Fibroblast of lung (primary cell): Measurements from ENCODE around the gene MYL2. TPM values are rescaled to one million over a fixed set of nuclear protein-coding genes. Genes with fewer than 3 reads are reported as not detected.

Source experiments
- DNase-seq, 2 donors: peaks; one replicate each; pipeline versions ENCODE4 v3.0.0 to v3.0.0-alpha.2; 2010; ENCODE audit warnings: low read depth in 2 of 2
- H2AFZ ChIP-seq: 2 replicates; pipeline ENCODE4 v1.5.1; 2012; ENCODE audit warnings: low read length, control low read depth, inconsistent platforms
- H3K27ac ChIP-seq: 2 replicates; pipeline ENCODE4 v1.5.1; 2011; ENCODE audit warnings: low read length, control low read depth; ENCODE audit not compliant: insufficient read depth
- H3K27me3 ChIP-seq: 2 replicates; pipeline ENCODE4 v1.5.1; 2011; ENCODE audit warnings: mild to moderate bottlenecking, low read length; ENCODE audit not compliant: control insufficient read depth, insufficient read depth
- H3K36me3 ChIP-seq: 2 replicates; pipeline ENCODE4 v1.5.1; 2011; ENCODE audit warnings: low read length; ENCODE audit not compliant: control insufficient read depth, insufficient read depth
- H3K4me1 ChIP-seq: 2 replicates; pipeline ENCODE4 v1.5.1; 2011; ENCODE audit warnings: low read length; ENCODE audit not compliant: control insufficient read depth, insufficient read depth; ENCODE audit errors: extremely low read depth
- H3K4me2 ChIP-seq: 2 replicates; pipeline ENCODE4 v1.5.1; 2011; ENCODE audit warnings: low read length, control low read depth; ENCODE audit not compliant: insufficient read depth; ENCODE audit errors: extremely low read depth
- H3K4me3 ChIP-seq, 4 experiments: fragments of 200-600 bp in 1 of 4; sonication (generic) in 1 of 4; replicated peaks in 1 of 4; 2 replicates each; pipeline ENCODE4 v1.5.1; 2011 to 2016; ENCODE audit warnings: low read length in 4 of 4, low read depth in 3 of 4, mild to moderate bottlenecking in 3 of 4, control low read depth in 2 of 4, inconsistent platforms in 1 of 4, mixed read lengths in 1 of 4; ENCODE audit not compliant: insufficient read depth in 1 of 4; ENCODE audit errors: control extremely low read depth in 1 of 4
- H3K79me2 ChIP-seq: 2 replicates; pipeline ENCODE4 v1.5.1; 2012; ENCODE audit warnings: mild to moderate bottlenecking, low read length, inconsistent platforms; ENCODE audit not compliant: control insufficient read depth, insufficient read depth
- H3K9ac ChIP-seq: 2 replicates; pipeline ENCODE4 v1.5.1; 2011; ENCODE audit warnings: mild to moderate bottlenecking, low read length, control low read depth; ENCODE audit not compliant: insufficient read depth
- H3K9me3 ChIP-seq: 2 replicates; pipeline ENCODE4 v1.5.1; 2012; ENCODE audit warnings: low read depth, low read length; ENCODE audit not compliant: control insufficient read depth, insufficient read depth
- H4K20me1 ChIP-seq: 2 replicates; pipeline ENCODE4 v1.5.1; 2011; ENCODE audit warnings: low read length; ENCODE audit not compliant: control insufficient read depth, insufficient read depth; ENCODE audit errors: extremely low read depth
- CTCF ChIP-seq, 2 donors: IDR thresholded peaks in 1 of 2; conservative IDR thresholded peaks in 1 of 2; 1 replicate in 1 of 2; 2 replicates in 1 of 2; pipeline ENCODE4 v1.5.1; 2011 to 2012; ENCODE audit warnings: low read length in 2 of 2, control low read depth in 1 of 2, inconsistent platforms in 1 of 2, low read depth in 1 of 2, mild to moderate bottlenecking in 1 of 2
- EZH2 ChIP-seq: IDR thresholded peaks from 2 replicates; pipeline ENCODE4 v1.5.1; 2012; ENCODE audit warnings: low read length, control low read depth, mild to moderate bottlenecking; ENCODE audit errors: missing control alignments
- polyA plus RNA-seq, 2 donors: library from polyadenylated mRNA; depleted of rRNA in 1 of 2; stranded (reverse) in 1 of 2; unstranded in 1 of 2; fragments of >200 nt; gene quantifications; 2 replicates each; pipeline ENCODE4 v1.2.1, GENCODE V29; 2011 to 2012; ENCODE audit warnings: missing spikeins in 1 of 2
- total RNA-seq: library from RNA; depleted of rRNA; stranded (reverse); fragments of >200 nt; gene quantifications from 2 replicates; pipeline ENCODE4 v1.2.1, GENCODE V29; 2014

Gene MYL2
- total and polyA plus RNA-seq, 2 donors (not counting 1 experiment from before 2014, with no cell fraction given): not detected

- no peaks in the 10 kb centered on the region for H3K36me3 ChIP-seq
- H3K79me2 ChIP-seq: no peaks in the 10 kb centered on the region
- H4K20me1 ChIP-seq: no peaks in the 10 kb centered on the region
- DNase-seq: no peak
- no peaks in the 10 kb centered on the region for H3K9me3 ChIP-seq
- H3K27me3 ChIP-seq: no peaks in the 10 kb centered on the region
- no peak overlapping the region for H2AFZ ChIP-seq
- no peak overlapping the region for H3K9ac ChIP-seq
- no peak overlapping the region for H3K4me2 ChIP-seq
- no peak overlapping the region for H3K4me3 ChIP-seq
- H3K27ac ChIP-seq: no peak overlapping the region
- no peaks in the 10 kb centered on the region for H3K4me1 ChIP-seq
- TF ChIP-seq EZH2 (no peak), CTCF (conservative IDR thresholded peaks at IDR 0.05 in 1 of 2, IDR thresholded peaks at IDR 0.05 in 1 of 2; ENCODE audit: low read depth in 1 of 2, low read length in 2 of 2) (no peak)
Measured at GRCh38 chr12:110940933-110941332, 20.6 kb upstream of the MYL2 start.

GRCh38 chr12:110940296-110940695 is 19.9 kb upstream of the MYL2 start:
- H2AFZ ChIP-seq: no peak overlapping the region
- no peak overlapping the region for H3K27ac ChIP-seq
- no peaks in the 10 kb centered on the region for H3K79me2 ChIP-seq
- no peak overlapping the region for H3K9ac ChIP-seq
- H4K20me1 ChIP-seq: no peaks in the 10 kb centered on the region
- DNase-seq: no peak
- no peaks in the 10 kb centered on the region for H3K27me3 ChIP-seq
- H3K4me3 ChIP-seq: no peak overlapping the region
- no peak overlapping the region for H3K4me2 ChIP-seq
- TF ChIP-seq CTCF (conservative IDR thresholded peaks at IDR 0.05 in 1 of 2, IDR thresholded peaks at IDR 0.05 in 1 of 2; ENCODE audit: low read depth in 1 of 2, low read length in 2 of 2) (no peak), EZH2 (no peak)
- H3K36me3 ChIP-seq: no peaks in the 10 kb centered on the region
- no peaks in the 10 kb centered on the region for H3K9me3 ChIP-seq
- H3K4me1 ChIP-seq: no peaks in the 10 kb centered on the region

GRCh38 chr12:110937104-110937641 is 16.8 kb upstream of the MYL2 start:
- DNase-seq: peak; percentile 20 to 31
- Histone ChIP-seq H3K27ac (no peak overlapping the region), H3K27me3 (no peaks in the 10 kb centered on the region), H4K20me1 (no peaks in the 10 kb centered on the region), H2AFZ (no peak overlapping the region), H3K4me1 (no peaks in the 10 kb centered on the region), H3K4me3 (no peak overlapping the region), H3K9me3 (no peaks in the 10 kb centered on the region), H3K36me3 (no peaks in the 10 kb centered on the region), H3K9ac (no peak overlapping the region), H3K79me2 (no peaks in the 10 kb centered on the region), H3K4me2 (no peak overlapping the region)
- TF ChIP-seq CTCF (conservative IDR thresholded peaks at IDR 0.05 in 1 of 2, IDR thresholded peaks at IDR 0.05 in 1 of 2; ENCODE audit: low read depth in 1 of 2, low read length in 2 of 2) (peak; percentile 84 to 90), EZH2 (no peak)
